Fibroblast of lung (primary cell): ENCODE data around the gene GGCT.

Source experiments
- CTCF ChIP-seq, 2 donors: IDR thresholded peaks in 1 of 2; conservative IDR thresholded peaks in 1 of 2; 1 replicate in 1 of 2; 2 replicates in 1 of 2; pipeline ENCODE4 v1.5.1; 2011 to 2012; ENCODE audit warnings: low read length in 2 of 2, control low read depth in 1 of 2, inconsistent platforms in 1 of 2, low read depth in 1 of 2, mild to moderate bottlenecking in 1 of 2
- EZH2 ChIP-seq: IDR thresholded peaks from 2 replicates; pipeline ENCODE4 v1.5.1; 2012; ENCODE audit warnings: low read length, control low read depth, mild to moderate bottlenecking; ENCODE audit errors: missing control alignments

- TF ChIP-seq CTCF (conservative IDR thresholded peaks at IDR 0.05 in 1 of 2, IDR thresholded peaks at IDR 0.05 in 1 of 2; ENCODE audit: low read depth in 1 of 2, low read length in 2 of 2) (no peak), EZH2 (no peak)
Observed at GRCh38 chr7:30462179-30462578, 42.5 kb downstream of the GGCT start.
